ENCODE results near the gene PCSK2. TPM values are rescaled to one million over a fixed set of nuclear protein-coding genes. Genes with fewer than 3 reads are reported as not detected.
"Not testable (repeated sequence)": the region's sequence is repeated elsewhere in the genome, so short reads cannot be mapped to it uniquely, and the experiment has no call there.

PCSK2 gene
- total RNA-seq, 1 donor = not detected

- no peaks in the 10 kb centered on the region for H3K36me3 ChIP-seq (ENCODE audit: insufficient read depth, low read length)
- no peaks in the 10 kb centered on the region for H3K27me3 ChIP-seq (ENCODE audit: insufficient read depth, low read length)
- H3K27ac ChIP-seq (ENCODE audit: low read depth, low read length) = no peak overlapping the region
- H3K4me3 ChIP-seq (ENCODE audit: insufficient read depth, low read length) = no peak overlapping the region
- H3K79me2 ChIP-seq (ENCODE audit: insufficient read depth, low read length) = no peaks in the 10 kb centered on the region
- H3K4me2 ChIP-seq (ENCODE audit: insufficient read depth, low read length) = no peak overlapping the region
- no peaks in the 10 kb centered on the region for H4K20me1 ChIP-seq (ENCODE audit: insufficient read depth, low read length)
- H2AFZ ChIP-seq (ENCODE audit: low read length) = no peak overlapping the region
- no peak for DNase-seq (ENCODE audit: insufficient read length, low spot score, missing footprints)
- no peaks in the 10 kb centered on the region for H3K4me1 ChIP-seq (ENCODE audit: insufficient read depth, low read length)
- no peak for TF ChIP-seq CTCF (IDR thresholded peaks at IDR 0.05; ENCODE audit: extremely low read depth, low read depth, low read length)
- H3K9me3 ChIP-seq (ENCODE audit: low read depth, low read length) = no peaks in the 10 kb centered on the region
These were observed 16.5 kb upstream of the PCSK2 start for GRCh38 chr20:17210387-17210786.

GRCh38 chr20:17210983-17211382 lies 15.9 kb upstream of the PCSK2 start:
- Histone ChIP-seq H3K79me2 (ENCODE audit: insufficient read depth, low read length) (no peaks in the 10 kb centered on the region), H3K4me2 (ENCODE audit: insufficient read depth, low read length) (no peak overlapping the region), H3K27ac (ENCODE audit: low read depth, low read length) (no peak overlapping the region), H3K4me3 (ENCODE audit: insufficient read depth, low read length) (no peak overlapping the region), H3K9me3 (ENCODE audit: low read depth, low read length) (no peaks in the 10 kb centered on the region), H2AFZ (ENCODE audit: low read length) (no peak overlapping the region), H4K20me1 (ENCODE audit: insufficient read depth, low read length) (no peaks in the 10 kb centered on the region), H3K4me1 (ENCODE audit: insufficient read depth, low read length) (no peaks in the 10 kb centered on the region), H3K36me3 (ENCODE audit: insufficient read depth, low read length) (no peaks in the 10 kb centered on the region), H3K27me3 (ENCODE audit: insufficient read depth, low read length) (no peaks in the 10 kb centered on the region)
- no peak for TF ChIP-seq CTCF (IDR thresholded peaks at IDR 0.05; ENCODE audit: extremely low read depth, low read depth, low read length)
- DNase-seq (ENCODE audit: insufficient read length, low spot score, missing footprints) = no peak

- no peaks in the 10 kb centered on the region for H3K4me1 ChIP-seq (ENCODE audit: insufficient read depth, low read length)
- H3K27ac ChIP-seq (ENCODE audit: low read depth, low read length) = no peak overlapping the region
- H4K20me1 ChIP-seq (ENCODE audit: insufficient read depth, low read length) = no peaks in the 10 kb centered on the region
- no peaks in the 10 kb centered on the region for H3K27me3 ChIP-seq (ENCODE audit: insufficient read depth, low read length)
- no peak for TF ChIP-seq CTCF (IDR thresholded peaks at IDR 0.05; ENCODE audit: extremely low read depth, low read depth, low read length)
- H2AFZ ChIP-seq (ENCODE audit: low read length) = no peak overlapping the region
- no peak for DNase-seq (ENCODE audit: insufficient read length, low spot score, missing footprints)
- no peak overlapping the region for H3K4me3 ChIP-seq (ENCODE audit: insufficient read depth, low read length)
- no peak overlapping the region for H3K4me2 ChIP-seq (ENCODE audit: insufficient read depth, low read length)
- no peaks in the 10 kb centered on the region for H3K9me3 ChIP-seq (ENCODE audit: low read depth, low read length)
- H3K36me3 ChIP-seq (ENCODE audit: insufficient read depth, low read length) = no peaks in the 10 kb centered on the region
- no peaks in the 10 kb centered on the region for H3K79me2 ChIP-seq (ENCODE audit: insufficient read depth, low read length)
These were observed 11.7 kb upstream of the PCSK2 start for GRCh38 chr20:17215167-17215566.

GRCh38 chr20:17219856-17220255 lies 7.0 kb upstream of the PCSK2 start:
- H3K27me3 ChIP-seq (ENCODE audit: insufficient read depth, low read length); H3K79me2 ChIP-seq (ENCODE audit: insufficient read depth, low read length); H4K20me1 ChIP-seq (ENCODE audit: insufficient read depth, low read length); H3K36me3 ChIP-seq (ENCODE audit: insufficient read depth, low read length); H3K4me3 ChIP-seq (ENCODE audit: insufficient read depth, low read length); H2AFZ ChIP-seq (ENCODE audit: low read length); H3K4me2 ChIP-seq (ENCODE audit: insufficient read depth, low read length); DNase-seq (ENCODE audit: insufficient read length, low spot score, missing footprints); H3K27ac ChIP-seq (ENCODE audit: low read depth, low read length); H3K4me1 ChIP-seq (ENCODE audit: insufficient read depth, low read length); H3K9me3 ChIP-seq (ENCODE audit: low read depth, low read length): not testable (repeated sequence)

All from osteoblast (primary cell).